ENCODE measurements around the gene FOXP1.
"Not testable (repeated sequence)": the region's sequence is repeated elsewhere in the genome, so short reads cannot be mapped to it uniquely, and the experiment has no call there.

FOXP1 gene

DNA sequence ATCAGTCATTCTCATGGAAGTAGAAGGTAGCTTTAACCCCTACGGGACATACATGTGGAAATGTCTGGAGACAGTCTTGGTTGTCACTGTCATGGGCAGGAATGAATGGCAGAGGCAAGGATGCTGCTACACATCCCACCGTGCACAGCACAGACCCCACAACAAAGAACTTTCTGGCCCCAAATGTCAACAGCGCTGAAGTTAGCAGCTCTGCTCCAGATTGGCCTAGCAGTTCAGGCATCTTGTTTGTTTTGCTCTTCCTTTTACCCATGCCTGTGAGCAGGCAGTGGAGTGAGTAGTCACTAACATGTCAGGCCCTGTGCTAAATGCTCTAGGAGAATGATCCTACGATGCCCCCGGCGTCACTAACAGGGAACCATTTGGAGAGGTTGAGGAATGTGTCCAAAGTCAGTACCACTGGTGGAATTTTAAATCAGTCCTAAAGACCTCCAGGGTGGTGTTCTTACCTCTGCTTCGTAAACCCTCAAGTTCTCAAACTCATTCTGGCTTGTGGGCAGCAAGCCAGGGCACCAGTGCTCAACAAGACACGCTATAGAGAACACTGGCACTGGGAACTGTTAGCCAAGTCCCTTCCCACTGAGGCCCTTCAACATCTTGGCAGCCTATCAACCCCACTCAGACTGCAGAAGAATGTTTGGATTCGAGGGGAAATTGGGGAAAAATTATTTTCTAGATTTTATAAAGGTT is 142.2 kb downstream of the FOXP1 start:
- DNase-seq (ENCODE audit: insufficient read length, low spot score) (no peak), FAIRE-seq (no peak)
- TF ChIP-seq POLR2A (IDR thresholded peaks at IDR 0.05; ENCODE audit: low read depth, low read length): no peak

DNA sequence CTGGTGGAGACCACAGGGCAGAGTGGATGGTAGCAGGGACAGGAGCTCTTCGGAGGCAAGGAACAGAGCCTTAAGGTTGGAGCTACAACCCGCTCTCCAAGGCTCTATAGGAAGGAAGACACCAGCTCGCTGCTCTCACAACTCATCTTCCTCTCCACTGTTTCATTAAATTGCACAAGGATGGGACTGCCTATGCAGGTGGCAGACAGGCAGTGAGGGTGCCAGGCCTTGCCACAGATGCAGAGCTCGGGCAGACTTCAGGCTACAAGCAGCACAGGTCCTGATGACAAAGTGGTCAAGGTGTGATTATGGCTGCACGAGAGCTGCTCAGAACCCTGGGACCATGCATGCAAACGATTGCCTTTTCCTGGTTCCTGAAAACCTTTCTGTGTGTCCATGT is 144.6 kb downstream of the FOXP1 start:
- no peak for TF ChIP-seq POLR2A (IDR thresholded peaks at IDR 0.05; ENCODE audit: low read depth, low read length)
- DNase-seq (ENCODE audit: insufficient read length, low spot score): no peak
- FAIRE-seq: no peak

- TF ChIP-seq POLR2A (IDR thresholded peaks at IDR 0.05; ENCODE audit: low read depth, low read length): no peak
- DNase-seq (ENCODE audit: insufficient read length, low spot score) (no peak), FAIRE-seq (no peak)
Observed at GRCh38 chr3:71438071-71438685, 145.3 kb downstream of the FOXP1 start.

GRCh38 chr3:71436337-71436736 is 147.2 kb downstream of the FOXP1 start:
- DNase-seq (ENCODE audit: insufficient read length, low spot score) (no peak), FAIRE-seq (no peak)
- no peak for TF ChIP-seq POLR2A (IDR thresholded peaks at IDR 0.05; ENCODE audit: low read depth, low read length)

DNA sequence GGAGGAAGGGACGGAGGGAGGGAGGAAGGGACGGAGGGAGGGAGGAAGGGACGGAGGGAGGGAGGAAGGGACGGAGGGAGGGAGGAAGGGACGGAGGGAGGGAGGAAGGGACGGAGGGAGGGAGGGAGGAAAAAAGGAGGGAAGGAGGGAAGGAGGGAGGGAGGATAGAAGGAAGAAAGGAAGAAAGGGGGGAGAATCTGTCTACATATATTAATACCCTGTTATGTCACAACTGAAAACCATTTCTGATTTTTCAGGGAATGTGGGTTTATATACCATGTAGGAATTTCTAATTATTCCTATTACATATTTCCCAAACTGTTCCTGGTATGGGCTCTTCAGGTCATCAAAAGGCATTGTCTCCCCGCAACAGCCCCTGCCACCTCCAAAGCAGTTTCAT is 147.7 kb downstream of the FOXP1 start:
- not testable (repeated sequence) for DNase-seq (ENCODE audit: insufficient read length, low spot score); FAIRE-seq

DNA sequence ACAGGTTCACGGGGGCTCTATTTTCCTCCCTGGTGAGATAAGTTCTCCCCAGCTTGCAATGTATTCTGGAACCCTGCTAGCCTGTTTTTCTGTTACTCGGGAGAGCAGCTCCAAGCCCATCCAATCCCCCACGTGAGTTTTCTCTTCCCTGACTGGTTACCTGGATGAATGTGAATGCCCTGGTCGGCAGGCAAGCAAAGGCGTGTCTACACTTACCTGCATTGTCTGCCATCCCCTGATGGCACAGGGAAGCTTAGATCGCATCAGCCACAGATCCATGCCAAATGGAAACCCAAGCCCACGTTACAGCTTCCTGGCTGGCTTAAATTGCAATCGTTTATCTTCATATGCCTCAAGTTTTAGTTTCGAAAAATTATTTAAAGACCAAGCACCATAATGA is 149.9 kb downstream of the FOXP1 start:
- no peak for FAIRE-seq
- no peak for TF ChIP-seq POLR2A (IDR thresholded peaks at IDR 0.05; ENCODE audit: low read depth, low read length)
- no peak for DNase-seq (ENCODE audit: insufficient read length, low spot score)

- TF ChIP-seq POLR2A (IDR thresholded peaks at IDR 0.05; ENCODE audit: low read depth, low read length): no peak
- FAIRE-seq (no peak), DNase-seq (ENCODE audit: insufficient read length, low spot score) (no peak)
Observed at GRCh38 chr3:71432044-71432975, 151.2 kb downstream of the FOXP1 start.

GRCh38 chr3:71430941-71431552 is 152.5 kb downstream of the FOXP1 start:
- no peak for TF ChIP-seq POLR2A (IDR thresholded peaks at IDR 0.05; ENCODE audit: low read depth, low read length)
- DNase-seq (ENCODE audit: insufficient read length, low spot score): peak; percentile 30
- peak; percentile 75 for FAIRE-seq

GRCh38 chr3:71429597-71429988 is 153.9 kb downstream of the FOXP1 start:
- DNase-seq (ENCODE audit: insufficient read length, low spot score) (no peak), FAIRE-seq (no peak)
- TF ChIP-seq POLR2A (IDR thresholded peaks at IDR 0.05; ENCODE audit: low read depth, low read length): no peak

DNA sequence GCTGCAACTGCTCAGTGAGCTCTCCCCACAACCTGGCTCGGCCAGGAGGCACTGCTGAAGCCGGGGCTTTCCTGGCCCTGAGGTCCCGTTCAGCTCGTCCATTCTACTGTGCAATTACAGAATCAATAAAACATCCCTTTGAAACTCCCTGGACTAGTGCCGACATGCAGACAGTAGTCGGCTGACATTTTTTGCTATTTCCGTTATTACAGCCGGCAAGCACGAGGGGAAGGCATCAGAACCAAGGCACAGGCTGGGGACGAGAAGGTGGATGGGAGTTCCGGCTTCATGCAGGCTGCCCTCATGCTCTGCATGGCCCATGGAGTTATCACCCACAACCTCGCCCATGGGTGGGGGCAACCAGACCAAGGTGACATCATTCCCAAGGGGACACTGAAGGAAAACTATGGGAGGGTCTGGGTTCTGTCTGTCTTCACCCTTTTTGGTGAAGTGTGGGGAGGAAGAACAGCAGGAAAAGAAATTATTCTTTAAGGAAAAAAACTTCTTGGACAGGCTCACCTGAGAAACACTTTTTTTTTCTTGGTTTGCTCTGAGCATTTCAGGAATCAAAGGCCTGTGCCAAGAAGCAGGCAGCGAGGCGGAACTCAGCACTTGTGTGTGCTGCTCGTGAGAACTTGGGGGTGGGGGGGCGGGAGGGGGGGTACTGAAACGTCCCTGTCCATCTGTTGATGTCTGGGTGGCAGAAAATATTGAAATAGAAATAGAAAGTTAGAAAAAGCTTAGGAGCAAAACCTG is 154.5 kb downstream of the FOXP1 start:
- DNase-seq (ENCODE audit: insufficient read length, low spot score): no peak
- TF ChIP-seq POLR2A (IDR thresholded peaks at IDR 0.05; ENCODE audit: low read depth, low read length): no peak
- FAIRE-seq: no peak

GRCh38 chr3:71425491-71426071 is 157.9 kb downstream of the FOXP1 start:
- TF ChIP-seq POLR2A (IDR thresholded peaks at IDR 0.05; ENCODE audit: low read depth, low read length): no peak
- FAIRE-seq (peak; percentile 95), DNase-seq (ENCODE audit: insufficient read length, low spot score) (peak; percentile 70)

DNA sequence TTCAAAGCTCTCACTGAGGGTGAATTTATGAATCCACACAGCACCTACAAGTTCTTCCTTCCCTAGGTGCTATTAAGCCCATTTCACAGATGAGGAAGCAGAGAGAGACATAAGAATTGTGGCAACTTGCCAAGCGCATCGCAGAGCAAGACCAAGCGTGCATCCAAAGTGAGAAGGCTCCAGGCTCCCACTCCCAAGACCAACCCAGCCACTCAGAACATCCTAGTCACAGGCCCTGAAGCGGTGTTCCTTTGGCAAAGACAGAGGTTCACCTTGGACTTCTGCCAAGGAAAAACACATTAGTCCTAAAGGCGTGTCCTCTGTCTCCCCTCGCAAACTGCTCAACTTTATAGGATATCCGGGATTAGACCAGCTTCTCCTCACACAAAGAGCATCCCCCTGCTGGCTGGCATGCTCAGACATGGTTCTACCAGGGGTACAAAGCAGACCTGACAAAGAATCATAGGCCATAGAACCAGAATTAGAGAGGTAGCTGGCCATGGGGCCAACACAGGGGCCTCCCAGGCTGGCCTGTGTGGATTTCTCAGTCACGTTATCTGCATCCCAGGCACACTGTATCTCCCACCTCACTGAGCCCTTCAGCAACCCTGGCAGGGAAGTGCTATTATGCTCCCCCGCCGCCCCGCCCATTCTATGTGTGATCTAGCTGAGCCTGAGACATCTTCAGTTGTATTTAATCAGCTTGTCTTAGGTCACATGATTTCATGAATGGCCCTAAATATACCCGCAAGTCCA is 160.2 kb downstream of the FOXP1 start:
- FAIRE-seq: no peak
- DNase-seq (ENCODE audit: insufficient read length, low spot score): no peak
- TF ChIP-seq POLR2A (IDR thresholded peaks at IDR 0.05; ENCODE audit: low read depth, low read length): no peak
